Mesenchymal stem cell (in vitro differentiated cells and primary cell): Measurements from ENCODE around the gene MYD88. TPM values are rescaled to one million over a fixed set of nuclear protein-coding genes. Genes with fewer than 3 reads are reported as not detected.

Source experiments
- DNase-seq: peaks from one replicate; pipeline ENCODE4 v3.0.0-alpha.2; 2013
- H2AFZ ChIP-seq: one replicate; pipeline ENCODE4 v1.6.1; 2013; ENCODE audit warnings: low read depth, mild to moderate bottlenecking, control low read depth, inconsistent platforms, low read length, moderate library complexity
- H2AK5ac ChIP-seq: 2 replicates; pipeline ENCODE4 v1.6.1; 2013; ENCODE audit warnings: low read length, moderate library complexity, mild to moderate bottlenecking, inconsistent platforms; ENCODE audit not compliant: severe bottlenecking
- H2BK120ac ChIP-seq: one replicate; pipeline ENCODE4 v1.6.1; 2013; ENCODE audit warnings: low read depth, mild to moderate bottlenecking, inconsistent platforms, low read length, moderate library complexity
- H2BK12ac ChIP-seq, 2 experiments: one replicate each; pipeline ENCODE4 v1.6.1; 2013; ENCODE audit warnings: inconsistent platforms in 2 of 2, low read length in 2 of 2, mild to moderate bottlenecking in 2 of 2, moderate library complexity in 2 of 2, control low read depth in 1 of 2
- H2BK15ac ChIP-seq: one replicate; pipeline ENCODE4 v1.6.1; 2013; ENCODE audit warnings: mild to moderate bottlenecking, low read depth, inconsistent platforms; ENCODE audit not compliant: poor library complexity, severe bottlenecking
- H2BK5ac ChIP-seq: 2 replicates; pipeline ENCODE4 v1.6.1; 2013; ENCODE audit warnings: low read depth, mild to moderate bottlenecking, low read length, control low read depth, inconsistent platforms; ENCODE audit not compliant: poor library complexity, severe bottlenecking
- H3K14ac ChIP-seq, 2 experiments: one replicate each; pipeline ENCODE4 v1.6.1; 2013; ENCODE audit warnings: inconsistent platforms in 2 of 2, low read length in 2 of 2, control low read depth in 1 of 2, mild to moderate bottlenecking in 1 of 2, moderate library complexity in 1 of 2
- H3K18ac ChIP-seq, 2 experiments: one replicate each; pipeline ENCODE4 v1.6.1; 2013; ENCODE audit warnings: inconsistent platforms in 2 of 2, low read length in 2 of 2, control low read depth in 1 of 2, low read depth in 1 of 2, mild to moderate bottlenecking in 1 of 2
- H3K23ac ChIP-seq, 2 experiments: one replicate each; pipeline ENCODE4 v1.6.1; 2013; ENCODE audit warnings: inconsistent platforms in 2 of 2, low read length in 2 of 2, mild to moderate bottlenecking in 2 of 2, moderate library complexity in 2 of 2, control low read depth in 1 of 2
- H3K27ac ChIP-seq: 2 replicates; pipeline ENCODE4 v1.5.1; 2013; ENCODE audit warnings: mild to moderate bottlenecking, moderate library complexity, low read length, control low read depth, inconsistent platforms; ENCODE audit not compliant: poor library complexity, severe bottlenecking
- H3K27me3 ChIP-seq, 2 experiments: 2 replicates each; pipeline versions ENCODE4 v1.6.1 to v1.7.0; 2013; ENCODE audit warnings: low read length in 2 of 2, mild to moderate bottlenecking in 2 of 2, moderate library complexity in 2 of 2, control low read depth in 1 of 2, inconsistent platforms in 1 of 2; ENCODE audit not compliant: control insufficient read depth in 1 of 2, insufficient read depth in 1 of 2
- H3K36me3 ChIP-seq, 2 experiments: 2 replicates each; pipeline versions ENCODE4 v1.6.1 to v1.7.0; 2013; ENCODE audit warnings: low read length in 2 of 2, control low read depth in 1 of 2, inconsistent platforms in 1 of 2, low read depth in 1 of 2, mild to moderate bottlenecking in 1 of 2; ENCODE audit not compliant: insufficient read depth in 2 of 2, control insufficient read depth in 1 of 2
- H3K4ac ChIP-seq, 2 experiments: one replicate each; pipeline ENCODE4 v1.6.1; 2013; ENCODE audit warnings: inconsistent platforms in 2 of 2, low read length in 2 of 2, mild to moderate bottlenecking in 2 of 2, moderate library complexity in 2 of 2, control low read depth in 1 of 2, low read depth in 1 of 2
- H3K4me1 ChIP-seq: 2 replicates; pipeline ENCODE4 v1.6.1; 2013; ENCODE audit warnings: low read depth, low read length, control low read depth; ENCODE audit not compliant: control insufficient read depth, insufficient read depth
- H3K4me2 ChIP-seq: 2 replicates; pipeline ENCODE4 v1.6.1; 2013; ENCODE audit warnings: low read length, mild to moderate bottlenecking, inconsistent platforms; ENCODE audit not compliant: poor library complexity, severe bottlenecking
- H3K4me3 ChIP-seq, 2 experiments: 2 replicates each; pipeline versions ENCODE4 v1.5.1 to v1.7.0; 2013; ENCODE audit warnings: low read length in 2 of 2, mild to moderate bottlenecking in 2 of 2, control low read depth in 1 of 2, low read depth in 1 of 2; ENCODE audit not compliant: insufficient read depth in 1 of 2
- H3K79me1 ChIP-seq: replicated peaks from 2 replicates; pipeline ENCODE4 v1.6.1; 2013; ENCODE audit warnings: mild to moderate bottlenecking, control low read depth, low read length, inconsistent platforms; ENCODE audit not compliant: poor library complexity, severe bottlenecking
- H3K9ac ChIP-seq: 2 replicates; pipeline ENCODE4 v1.7.0; 2013; ENCODE audit warnings: mild to moderate bottlenecking, low read length, moderate library complexity
- H3K9me3 ChIP-seq: 2 replicates; pipeline ENCODE4 v1.7.0; 2013; ENCODE audit warnings: mild to moderate bottlenecking, low read length; ENCODE audit not compliant: control insufficient read depth
- H4K8ac ChIP-seq: one replicate; pipeline ENCODE4 v1.6.1; 2013; ENCODE audit warnings: inconsistent platforms, mild to moderate bottlenecking, low read length, moderate library complexity
- H4K91ac ChIP-seq: one replicate; pipeline ENCODE4 v1.6.1; 2013; ENCODE audit warnings: mild to moderate bottlenecking, low read length, inconsistent platforms
- WGBS: methylation state at CpG from one replicate; pipeline ENCODE4 v1.1.7; 2013; ENCODE audit warnings: mixed read lengths; 5-methylcytosine and 5-hydroxymethylcytosine counted together
- polyA plus RNA-seq, 2 experiments: library from polyadenylated mRNA; stranded (reverse); fragments of 200-250 nt; gene quantifications; one replicate each; pipeline ENCODE4 v1.2.3, GENCODE V29; 2013

The MYD88 gene
- polyA plus RNA-seq (2013, experiment 1 of 2) = 31.6 TPM
- 31.9 TPM for polyA plus RNA-seq (2013, experiment 2 of 2)

GRCh38 chr3:38138349-38139190 lies at the start of gene MYD88:
Gene MYD88 (plus strand): TSS chr3:38138661. CDS start chr3:38138701, 40 bp downstream.
- H3K79me1 ChIP-seq = peaks cover 28% of the 10 kb centered on the region
- peaks cover 29% of the 10 kb centered on the region for H3K4me1 ChIP-seq
- peak within 1 kb of the TSS; percentile 97 for H4K8ac ChIP-seq
- H2BK120ac ChIP-seq = peak within 1 kb of the TSS; percentile 69
- peak within 1 kb of the TSS in 1 of 2 experiments; percentile 81 for H2BK12ac ChIP-seq
- peak within 1 kb of the TSS; percentile 2 for H2BK5ac ChIP-seq
- peak within 1 kb of the TSS; percentile 91 for H3K9ac ChIP-seq
- H3K23ac ChIP-seq = peak within 1 kb of the TSS in 1 of 2 experiments; percentile 79
- H3K18ac ChIP-seq = peak within 1 kb of the TSS; percentile 58 to 99
- peaks cover 31 to 42% of the 10 kb centered on the region in 2 experiments for H3K36me3 ChIP-seq
- H3K4me2 ChIP-seq = peak within 1 kb of the TSS; percentile 86
- H3K14ac ChIP-seq = peak within 1 kb of the TSS in 1 of 2 experiments; percentile 94
- H4K91ac ChIP-seq = peak within 1 kb of the TSS; percentile 89
- no peaks in the 10 kb centered on the region for H3K9me3 ChIP-seq
- peak within 1 kb of the TSS; percentile 73 for H2BK15ac ChIP-seq
- peak; percentile 80 for DNase-seq
- peak within 1 kb of the TSS; percentile 88 for H3K27ac ChIP-seq
- WGBS = 4% methylated on average over 62 of the region's 65 CpGs
- H3K27me3 ChIP-seq = no peaks in the 10 kb centered on the region
- peak within 1 kb of the TSS; percentile 82 to 88 for H3K4ac ChIP-seq
- H2AK5ac ChIP-seq = peak within 1 kb of the TSS; percentile 57
- peak within 1 kb of the TSS; percentile 72 for H2AFZ ChIP-seq
- peak within 1 kb of the TSS; percentile 78 to 95 for H3K4me3 ChIP-seq

- H4K91ac ChIP-seq = no peak overlapping the region
- WGBS = 87% methylated on average over 2 of the region's 2 CpGs
- no peaks in the 10 kb centered on the region for H3K79me1 ChIP-seq
- H2BK12ac ChIP-seq = no peak overlapping the region
- H3K4me3 ChIP-seq = no peak overlapping the region
- H3K4me2 ChIP-seq = no peak overlapping the region
- no peaks in the 10 kb centered on the region for H3K36me3 ChIP-seq
- no peak overlapping the region for H3K23ac ChIP-seq
- no peak overlapping the region for H3K27ac ChIP-seq
- H3K14ac ChIP-seq = no peak overlapping the region
- peak overlapping the region in 1 of 2 experiments; percentile 47 for H3K4ac ChIP-seq
- H2BK120ac ChIP-seq = no peak overlapping the region
- H2AK5ac ChIP-seq = no peak overlapping the region
- H3K27me3 ChIP-seq = peaks cover 18 to 20% of the 10 kb centered on the region in 2 experiments
- H4K8ac ChIP-seq = no peak overlapping the region
- DNase-seq = no peak
- no peak overlapping the region for H2BK5ac ChIP-seq
- H3K9me3 ChIP-seq = peaks cover 3% of the 10 kb centered on the region
- no peak overlapping the region for H3K18ac ChIP-seq
- no peak overlapping the region for H2AFZ ChIP-seq
- H3K9ac ChIP-seq = no peak overlapping the region
- no peaks in the 10 kb centered on the region for H3K4me1 ChIP-seq
- H2BK15ac ChIP-seq = no peak overlapping the region
Measured at GRCh38 chr3:38089163-38089562, 49.3 kb upstream of the MYD88 start.

- H3K23ac ChIP-seq = no peak overlapping the region
- H3K4me2 ChIP-seq = no peak overlapping the region
Measured at GRCh38 chr3:38090453-38090852, 48.0 kb upstream of the MYD88 start.

GRCh38 chr3:38094999-38095398 lies 43.5 kb upstream of the MYD88 start:
- no peaks in the 10 kb centered on the region for H3K79me1 ChIP-seq
- 68% methylated on average over 3 of the region's 3 CpGs for WGBS
- no peak overlapping the region for H3K27ac ChIP-seq
- no peak overlapping the region for H2BK5ac ChIP-seq
- H3K27me3 ChIP-seq = peaks cover 59 to 64% of the 10 kb centered on the region in 2 experiments
- no peaks in the 10 kb centered on the region for H3K36me3 ChIP-seq
- no peak overlapping the region for H2BK15ac ChIP-seq
- H3K4me3 ChIP-seq = no peak overlapping the region
- H2BK120ac ChIP-seq = no peak overlapping the region
- no peak overlapping the region for H2AK5ac ChIP-seq
- H4K91ac ChIP-seq = no peak overlapping the region
- H3K23ac ChIP-seq = no peak overlapping the region
- H3K9me3 ChIP-seq = no peaks in the 10 kb centered on the region
- no peak overlapping the region for H2BK12ac ChIP-seq
- H3K14ac ChIP-seq = no peak overlapping the region
- DNase-seq = no peak
- H2AFZ ChIP-seq = no peak overlapping the region
- no peak overlapping the region for H4K8ac ChIP-seq
- H3K9ac ChIP-seq = no peak overlapping the region
- no peaks in the 10 kb centered on the region for H3K4me1 ChIP-seq
- H3K18ac ChIP-seq = no peak overlapping the region
- no peak overlapping the region for H3K4me2 ChIP-seq
- no peak overlapping the region for H3K4ac ChIP-seq

More at GRCh38 chr3:38090453-38090852, 48.0 kb upstream of the MYD88 start:
- no peaks in the 10 kb centered on the region for H3K36me3 ChIP-seq
- H3K79me1 ChIP-seq = no peaks in the 10 kb centered on the region
- H3K27ac ChIP-seq = no peak overlapping the region
- 63% methylated on average over 1 of the region's 3 CpGs for WGBS
- H2BK5ac ChIP-seq = no peak overlapping the region
- no peak overlapping the region for H4K91ac ChIP-seq
- H3K4me3 ChIP-seq = no peak overlapping the region
- no peak overlapping the region for H3K18ac ChIP-seq
- no peak overlapping the region for H2BK120ac ChIP-seq
- H3K9me3 ChIP-seq = no peaks in the 10 kb centered on the region
- no peak overlapping the region for H2AK5ac ChIP-seq
- H3K27me3 ChIP-seq = peaks cover 30 to 31% of the 10 kb centered on the region in 2 experiments
- no peaks in the 10 kb centered on the region for H3K4me1 ChIP-seq
- H3K9ac ChIP-seq = no peak overlapping the region
- H3K4ac ChIP-seq = no peak overlapping the region
- no peak overlapping the region for H2BK12ac ChIP-seq
- H3K14ac ChIP-seq = no peak overlapping the region
- H2BK15ac ChIP-seq = no peak overlapping the region
- no peak overlapping the region for H2AFZ ChIP-seq
- no peak for DNase-seq
- H4K8ac ChIP-seq = no peak overlapping the region
